ENCODE data around the gene GRID1.

GRID1 gene

DNA sequence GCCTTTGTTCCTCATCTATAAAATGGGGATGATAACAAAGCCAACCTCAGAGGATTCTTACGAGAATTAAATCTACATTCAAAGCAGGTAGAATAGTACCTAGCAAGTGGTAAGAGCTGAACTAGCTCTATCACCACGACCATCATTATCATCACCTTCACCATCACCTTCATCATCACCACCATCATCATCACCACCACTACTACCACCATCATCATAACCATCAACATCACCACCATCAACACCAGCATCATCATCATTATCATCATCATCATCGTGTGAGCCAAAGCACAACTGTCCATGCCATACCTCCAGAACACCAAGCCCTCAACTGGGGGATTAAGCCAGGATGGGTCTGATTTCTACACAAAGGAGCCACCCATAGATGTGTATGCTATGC, 206.8 kb downstream of the GRID1 start:
- TF ChIP-seq YY1 (IDR thresholded peaks at IDR 0.05; ENCODE audit: insufficient read depth, insufficient read length): no peak
- Histone ChIP-seq H3K9ac (ENCODE audit: insufficient read length, low read depth) (no peak overlapping the region), H3K27me3 (ENCODE audit: insufficient read depth, insufficient read length) (no peaks in the 10 kb centered on the region), H3K36me3 (ENCODE audit: insufficient read depth, insufficient read length, low read length) (no peaks in the 10 kb centered on the region), H3K9me3 (ENCODE audit: insufficient read depth, low read length) (no peaks in the 10 kb centered on the region), H3K4me3 (ENCODE audit: insufficient read length, low read depth) (no peak overlapping the region), H3K4me1 (ENCODE audit: insufficient read depth, insufficient read length) (peaks cover 2% of the 10 kb centered on the region)
- DNase-seq (ENCODE audit: low read depth, low spot score): no peak

- Histone ChIP-seq H3K4me3 (ENCODE audit: insufficient read length, low read depth) (no peak overlapping the region), H3K9ac (ENCODE audit: insufficient read length, low read depth) (no peak overlapping the region), H3K9me3 (ENCODE audit: insufficient read depth, low read length) (no peaks in the 10 kb centered on the region), H3K27me3 (ENCODE audit: insufficient read depth, insufficient read length) (no peaks in the 10 kb centered on the region), H3K36me3 (ENCODE audit: insufficient read depth, insufficient read length, low read length) (no peaks in the 10 kb centered on the region), H3K4me1 (ENCODE audit: insufficient read depth, insufficient read length) (no peaks in the 10 kb centered on the region)
- TF ChIP-seq YY1 (IDR thresholded peaks at IDR 0.05; ENCODE audit: insufficient read depth, insufficient read length) (no peak), ZNF274 (IDR thresholded peaks at IDR 0.05; ENCODE audit: low read depth, low read length) (no peak), SUZ12 (IDR thresholded peaks at IDR 0.05; ENCODE audit: extremely low read depth, insufficient read depth, insufficient read length) (no peak)
- no peak for DNase-seq (ENCODE audit: low read depth, low spot score)
Measured at GRCh38 chr10:86155054-86155921, 211.3 kb downstream of the GRID1 start.

GRCh38 chr10:86153751-86154150, 212.8 kb downstream of the GRID1 start:
- no peaks in the 10 kb centered on the region for H3K9me3 ChIP-seq (ENCODE audit: insufficient read depth, low read length)
- DNase-seq (ENCODE audit: low read depth, low spot score): no peak
- H3K4me3 ChIP-seq (ENCODE audit: insufficient read length, low read depth): no peak overlapping the region
- H3K9ac ChIP-seq (ENCODE audit: insufficient read length, low read depth): no peak overlapping the region
- TF ChIP-seq SUZ12 (IDR thresholded peaks at IDR 0.05; ENCODE audit: extremely low read depth, insufficient read depth, insufficient read length) (no peak), YY1 (IDR thresholded peaks at IDR 0.05; ENCODE audit: insufficient read depth, insufficient read length) (no peak), ZNF274 (IDR thresholded peaks at IDR 0.05; ENCODE audit: low read depth, low read length) (no peak)
- H3K27me3 ChIP-seq (ENCODE audit: insufficient read depth, insufficient read length): no peaks in the 10 kb centered on the region
- no peaks in the 10 kb centered on the region for H3K36me3 ChIP-seq (ENCODE audit: insufficient read depth, insufficient read length, low read length)
- no peaks in the 10 kb centered on the region for H3K4me1 ChIP-seq (ENCODE audit: insufficient read depth, insufficient read length)

DNA sequence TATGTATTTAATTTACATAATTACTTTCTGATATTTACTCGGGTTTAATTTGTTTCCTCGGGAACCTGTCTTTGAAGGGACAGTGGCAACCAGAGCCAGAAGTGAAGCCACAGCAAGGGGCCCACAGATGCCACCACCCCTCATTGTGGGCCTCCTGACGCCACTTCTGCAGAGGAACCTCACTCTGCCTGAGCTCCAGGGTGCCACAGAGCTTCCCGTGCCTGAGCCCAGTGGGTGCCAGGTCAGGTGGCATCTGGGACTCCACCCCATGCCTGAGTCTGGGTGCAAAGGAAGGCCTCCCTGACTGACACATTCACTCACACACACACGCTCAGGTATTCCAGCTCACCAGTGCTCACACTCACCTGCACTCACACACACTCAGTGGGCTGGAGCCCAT, 213.7 kb downstream of the GRID1 start:
- TF ChIP-seq ZNF274 (IDR thresholded peaks at IDR 0.05; ENCODE audit: low read depth, low read length): no peak
- no peak for TF ChIP-seq YY1 (IDR thresholded peaks at IDR 0.05; ENCODE audit: insufficient read depth, insufficient read length)
- TF ChIP-seq SUZ12 (IDR thresholded peaks at IDR 0.05; ENCODE audit: extremely low read depth, insufficient read depth, insufficient read length): no peak
- DNase-seq (ENCODE audit: low read depth, low spot score): no peak
- H3K9ac ChIP-seq (ENCODE audit: insufficient read length, low read depth): no peak overlapping the region
- no peaks in the 10 kb centered on the region for H3K4me1 ChIP-seq (ENCODE audit: insufficient read depth, insufficient read length)
- H3K36me3 ChIP-seq (ENCODE audit: insufficient read depth, insufficient read length, low read length): no peaks in the 10 kb centered on the region
- H3K4me3 ChIP-seq (ENCODE audit: insufficient read length, low read depth): no peak overlapping the region
- H3K9me3 ChIP-seq (ENCODE audit: insufficient read depth, low read length): no peaks in the 10 kb centered on the region
- H3K27me3 ChIP-seq (ENCODE audit: insufficient read depth, insufficient read length): no peaks in the 10 kb centered on the region

DNA sequence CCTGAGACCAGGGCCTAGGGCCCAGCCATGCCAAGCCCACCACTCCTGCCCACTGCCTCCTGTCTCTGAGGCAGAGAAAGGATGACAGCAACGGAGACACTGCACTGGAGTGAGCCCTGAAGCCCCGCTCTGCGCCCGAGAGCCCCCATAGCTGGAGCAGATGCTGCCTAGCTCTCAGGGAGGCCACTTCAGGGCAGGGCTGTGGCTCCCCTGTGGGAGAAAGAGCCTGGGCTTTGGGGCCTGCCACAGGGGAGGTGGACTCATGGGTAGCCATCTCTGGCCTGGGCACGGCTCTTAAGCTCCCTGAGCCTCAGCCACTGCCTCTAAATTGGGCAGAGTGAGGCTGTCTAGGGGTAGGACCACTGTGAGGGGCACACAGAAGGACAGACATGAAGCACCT, 214.2 kb downstream of the GRID1 start:
- H3K4me3 ChIP-seq (ENCODE audit: insufficient read length, low read depth): no peak overlapping the region
- TF ChIP-seq YY1 (IDR thresholded peaks at IDR 0.05; ENCODE audit: insufficient read depth, insufficient read length) (no peak), ZNF274 (IDR thresholded peaks at IDR 0.05; ENCODE audit: low read depth, low read length) (no peak), SUZ12 (IDR thresholded peaks at IDR 0.05; ENCODE audit: extremely low read depth, insufficient read depth, insufficient read length) (no peak)
- no peaks in the 10 kb centered on the region for H3K27me3 ChIP-seq (ENCODE audit: insufficient read depth, insufficient read length)
- DNase-seq (ENCODE audit: low read depth, low spot score): no peak
- no peaks in the 10 kb centered on the region for H3K4me1 ChIP-seq (ENCODE audit: insufficient read depth, insufficient read length)
- no peaks in the 10 kb centered on the region for H3K9me3 ChIP-seq (ENCODE audit: insufficient read depth, low read length)
- no peak overlapping the region for H3K9ac ChIP-seq (ENCODE audit: insufficient read length, low read depth)
- H3K36me3 ChIP-seq (ENCODE audit: insufficient read depth, insufficient read length, low read length): no peaks in the 10 kb centered on the region

GRCh38 chr10:86151613-86152012, 215.0 kb downstream of the GRID1 start:
- no peaks in the 10 kb centered on the region for H3K9me3 ChIP-seq (ENCODE audit: insufficient read depth, low read length)
- no peak for TF ChIP-seq ZNF274 (IDR thresholded peaks at IDR 0.05; ENCODE audit: low read depth, low read length)
- no peak for TF ChIP-seq SUZ12 (IDR thresholded peaks at IDR 0.05; ENCODE audit: extremely low read depth, insufficient read depth, insufficient read length)
- TF ChIP-seq YY1 (IDR thresholded peaks at IDR 0.05; ENCODE audit: insufficient read depth, insufficient read length): no peak
- no peak overlapping the region for H3K9ac ChIP-seq (ENCODE audit: insufficient read length, low read depth)
- H3K36me3 ChIP-seq (ENCODE audit: insufficient read depth, insufficient read length, low read length): no peaks in the 10 kb centered on the region
- no peaks in the 10 kb centered on the region for H3K4me1 ChIP-seq (ENCODE audit: insufficient read depth, insufficient read length)
- H3K4me3 ChIP-seq (ENCODE audit: insufficient read length, low read depth): no peak overlapping the region
- no peak for DNase-seq (ENCODE audit: low read depth, low spot score)
- H3K27me3 ChIP-seq (ENCODE audit: insufficient read depth, insufficient read length): no peaks in the 10 kb centered on the region

DNA sequence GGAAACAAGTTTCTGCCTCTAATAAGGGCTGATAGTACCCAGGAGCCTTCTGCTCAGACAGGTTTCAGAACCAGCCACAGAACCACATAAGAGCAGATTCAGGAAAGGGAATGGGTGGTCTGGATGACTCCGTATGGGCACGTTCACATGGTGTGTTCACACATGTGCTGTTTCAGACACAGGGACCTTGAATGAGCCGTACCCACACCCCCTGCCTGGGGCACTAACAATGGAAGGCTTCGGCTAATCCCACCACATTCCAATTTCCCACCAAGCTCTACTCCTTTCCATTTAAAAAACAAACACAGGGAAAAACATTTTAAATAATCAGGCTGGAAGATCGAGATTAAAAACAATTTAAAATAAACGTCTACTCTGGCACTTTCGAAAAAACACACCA, 217.3 kb downstream of the GRID1 start:
- H3K9me3 ChIP-seq (ENCODE audit: insufficient read depth, low read length): no peaks in the 10 kb centered on the region
- peak; percentile 6 for DNase-seq (ENCODE audit: low read depth, low spot score)
- H3K36me3 ChIP-seq (ENCODE audit: insufficient read depth, insufficient read length, low read length): no peaks in the 10 kb centered on the region
- H3K27me3 ChIP-seq (ENCODE audit: insufficient read depth, insufficient read length): no peaks in the 10 kb centered on the region
- no peaks in the 10 kb centered on the region for H3K4me1 ChIP-seq (ENCODE audit: insufficient read depth, insufficient read length)
- TF ChIP-seq ZNF274 (IDR thresholded peaks at IDR 0.05; ENCODE audit: low read depth, low read length) (no peak), SUZ12 (IDR thresholded peaks at IDR 0.05; ENCODE audit: extremely low read depth, insufficient read depth, insufficient read length) (no peak), YY1 (IDR thresholded peaks at IDR 0.05; ENCODE audit: insufficient read depth, insufficient read length) (no peak)
- no peak overlapping the region for H3K4me3 ChIP-seq (ENCODE audit: insufficient read length, low read depth)
- H3K9ac ChIP-seq (ENCODE audit: insufficient read length, low read depth): no peak overlapping the region
